ENCODE measurements around the gene A1BG.

GRCh38 chr19:58332697-58333096, 20.6 kb downstream of the A1BG start:
- TF ChIP-seq CTCF (IDR thresholded peaks at IDR 0.05) (no peak), POLR2A (IDR thresholded peaks at IDR 0.05) (no peak)

All from right lobe of liver (tissue), 4 donors.